Measurements from ENCODE around the gene ZYX.

DNA sequence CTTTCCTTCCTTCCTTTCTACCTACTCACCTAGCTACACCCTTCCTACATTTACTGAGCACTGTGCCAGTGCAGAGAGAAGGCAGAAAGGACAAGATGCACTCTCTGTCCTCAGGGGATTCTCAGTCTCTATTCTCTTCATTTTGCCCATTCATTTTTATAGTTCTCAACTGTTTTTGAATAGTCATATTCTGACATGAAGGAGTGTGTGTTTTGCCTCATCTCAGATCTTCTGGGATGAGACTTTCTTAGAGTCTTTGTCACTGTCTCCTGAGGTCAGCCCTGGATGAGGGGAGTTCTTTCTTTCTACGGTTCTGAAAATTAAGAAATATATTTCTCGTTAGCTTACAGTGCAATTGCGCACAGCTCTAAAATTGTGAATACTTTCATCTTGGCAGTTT is 43.9 kb upstream of the ZYX start:
- TF ChIP-seq EZH2 (IDR thresholded peaks at IDR 0.05; ENCODE audit: borderline replicate concordance, low read depth, low read length, severe bottlenecking), result no peak
- TF ChIP-seq, protein P1, sequence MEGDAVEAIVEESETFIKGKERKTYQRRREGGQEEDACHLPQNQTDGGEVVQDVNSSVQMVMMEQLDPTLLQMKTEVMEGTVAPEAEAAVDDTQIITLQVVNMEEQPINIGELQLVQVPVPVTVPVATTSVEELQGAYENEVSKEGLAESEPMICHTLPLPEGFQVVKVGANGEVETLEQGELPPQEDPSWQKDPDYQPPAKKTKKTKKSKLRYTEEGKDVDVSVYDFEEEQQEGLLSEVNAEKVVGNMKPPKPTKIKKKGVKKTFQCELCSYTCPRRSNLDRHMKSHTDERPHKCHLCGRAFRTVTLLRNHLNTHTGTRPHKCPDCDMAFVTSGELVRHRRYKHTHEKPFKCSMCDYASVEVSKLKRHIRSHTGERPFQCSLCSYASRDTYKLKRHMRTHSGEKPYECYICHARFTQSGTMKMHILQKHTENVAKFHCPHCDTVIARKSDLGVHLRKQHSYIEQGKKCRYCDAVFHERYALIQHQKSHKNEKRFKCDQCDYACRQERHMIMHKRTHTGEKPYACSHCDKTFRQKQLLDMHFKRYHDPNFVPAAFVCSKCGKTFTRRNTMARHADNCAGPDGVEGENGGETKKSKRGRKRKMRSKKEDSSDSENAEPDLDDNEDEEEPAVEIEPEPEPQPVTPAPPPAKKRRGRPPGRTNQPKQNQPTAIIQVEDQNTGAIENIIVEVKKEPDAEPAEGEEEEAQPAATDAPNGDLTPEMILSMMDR (IDR thresholded peaks at IDR 0.05; ENCODE audit: borderline replicate concordance, extremely low read depth, low read length, poor library complexity, severe bottlenecking), result no peak
